DND-41 (cell line): Measurements from ENCODE around the gene HINT3.

Source experiments
- ATAC-seq: fragments of 200-7000 bp; cut with Tn5 transposase; 3 replicates; pipeline ENCODE4 v1.9.1; 2021; ENCODE audit warnings: low read depth; ENCODE audit not compliant: insufficient read depth
- DNase-seq: peaks from one replicate; pipeline ENCODE4 v3.0.0-alpha.2; 2020
- H2AFZ ChIP-seq: 2 replicates; pipeline ENCODE4 v1.6.0; 2012; ENCODE audit warnings: low read depth, low read length
- H3K27ac ChIP-seq: 2 replicates; pipeline ENCODE4 v1.5.1; 2012; ENCODE audit warnings: low read length, inconsistent platforms
- H3K27me3 ChIP-seq: fragments of 200-600 bp; sonication (generic); 2 replicates; pipeline ENCODE4 v1.6.0; 2012; ENCODE audit warnings: low read length, mild to moderate bottlenecking, inconsistent platforms; ENCODE audit not compliant: insufficient read depth, poor library complexity
- H3K36me3 ChIP-seq: 2 replicates; pipeline ENCODE4 v1.5.1; 2012; ENCODE audit warnings: low read length, inconsistent platforms; ENCODE audit not compliant: insufficient read depth
- H3K4me1 ChIP-seq: 2 replicates; pipeline ENCODE4 v1.5.1; 2012; ENCODE audit warnings: mild to moderate bottlenecking, low read length; ENCODE audit not compliant: insufficient read depth
- H3K4me2 ChIP-seq: 2 replicates; pipeline ENCODE4 v1.6.0; 2012; ENCODE audit warnings: mild to moderate bottlenecking, moderate library complexity, low read length, inconsistent platforms; ENCODE audit not compliant: insufficient read depth
- H3K4me3 ChIP-seq, 2 experiments: fragments of 200-600 bp in 1 of 2; shearing (Covaris generic) in 1 of 2; 2 replicates each; pipeline ENCODE4 v1.5.1; 2012 to 2016; ENCODE audit warnings: inconsistent platforms in 2 of 2, low read length in 2 of 2, mild to moderate bottlenecking in 2 of 2, low read depth in 1 of 2, moderate library complexity in 1 of 2
- H3K79me2 ChIP-seq: 2 replicates; pipeline ENCODE4 v1.6.0; 2012; ENCODE audit warnings: low read length, inconsistent platforms; ENCODE audit not compliant: insufficient read depth
- H3K9ac ChIP-seq: 2 replicates; pipeline ENCODE4 v1.6.0; 2012; ENCODE audit warnings: low read depth, mild to moderate bottlenecking, inconsistent platforms, low read length, moderate library complexity
- H3K9me3 ChIP-seq: 2 replicates; pipeline ENCODE4 v1.5.1; 2012; ENCODE audit warnings: low read length, moderate library complexity, mild to moderate bottlenecking, inconsistent platforms; ENCODE audit not compliant: insufficient read depth, severe bottlenecking
- H4K20me1 ChIP-seq: 2 replicates; pipeline ENCODE4 v1.6.0; 2012; ENCODE audit warnings: low read length; ENCODE audit not compliant: insufficient read depth
- EZH2 ChIP-seq: IDR thresholded peaks from 3 replicates; pipeline ENCODE4 v1.6.1; 2012; ENCODE audit warnings: borderline replicate concordance, low read depth, mild to moderate bottlenecking, moderate library complexity, low read length, inconsistent platforms; ENCODE audit not compliant: severe bottlenecking
- TF ChIP-seq, protein P1 (sequence below): IDR thresholded peaks from 2 replicates; pipeline ENCODE4 v1.5.1; 2012; ENCODE audit warnings: borderline replicate concordance, low read length, moderate library complexity, mild to moderate bottlenecking; ENCODE audit not compliant: poor library complexity, severe bottlenecking; ENCODE audit errors: extremely low read depth

HINT3 gene

DNA sequence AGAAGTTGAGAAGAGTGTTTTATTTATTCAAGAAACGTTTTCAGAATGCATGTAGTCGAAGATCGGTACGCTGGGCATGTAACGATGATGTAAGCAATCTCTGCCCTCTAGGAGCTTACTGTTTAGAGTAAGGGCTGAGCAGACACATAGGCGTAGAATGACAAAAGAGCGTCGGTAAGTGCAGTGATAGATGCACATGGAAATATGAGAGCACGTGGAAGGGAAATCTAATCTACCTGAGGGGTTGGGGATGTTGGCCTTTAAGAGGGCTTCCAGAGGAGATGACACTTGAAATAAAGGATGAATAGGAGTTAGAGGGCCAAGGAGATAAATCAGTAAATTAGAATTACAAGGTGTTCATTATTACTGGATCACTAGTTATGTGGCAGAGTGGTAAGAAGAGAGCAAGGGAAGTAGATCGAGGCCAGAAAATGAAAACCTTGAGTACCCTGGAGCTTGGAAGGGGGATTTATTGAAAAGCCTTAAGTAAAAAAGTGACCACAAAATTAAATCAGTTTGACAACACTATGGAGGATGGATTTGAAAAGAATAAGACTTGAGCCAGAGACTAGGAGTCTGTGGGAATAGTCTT is 30.6 kb downstream of the HINT3 start:
- H2AFZ ChIP-seq = peak overlapping the region; percentile 87

DNA sequence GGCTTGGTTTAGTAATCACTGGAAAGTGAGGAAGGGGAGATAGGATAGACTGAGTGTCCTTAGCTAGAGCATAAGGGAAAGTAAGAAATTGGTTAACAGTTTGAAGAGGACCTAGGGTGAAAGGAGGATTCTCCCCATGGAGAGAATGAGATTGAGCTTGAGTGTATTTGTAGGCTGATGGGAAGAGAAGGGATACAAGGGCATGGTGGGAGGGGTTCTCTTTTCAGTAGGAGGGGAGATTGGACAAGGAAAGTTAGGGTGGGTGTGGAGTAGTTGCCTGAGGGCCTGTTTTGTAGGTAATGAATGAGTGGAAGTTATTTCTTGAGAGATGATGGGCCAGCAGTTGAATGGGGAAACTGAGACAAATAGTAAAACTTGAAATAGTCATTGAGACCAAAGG is 31.7 kb downstream of the HINT3 start:
- no peak overlapping the region for H3K27ac ChIP-seq
- no peaks in the 10 kb centered on the region for H3K36me3 ChIP-seq
- H3K4me3 ChIP-seq = no peak overlapping the region
- DNase-seq (no peak), ATAC-seq (no peak)
- no peak overlapping the region for H3K9ac ChIP-seq
- H4K20me1 ChIP-seq = peaks cover 3% of the 10 kb centered on the region; the same call in 1 of the 2 replicates
- peaks cover 23% of the 10 kb centered on the region for H3K79me2 ChIP-seq
- no peaks in the 10 kb centered on the region for H3K27me3 ChIP-seq
- H3K4me1 ChIP-seq = peaks cover 31% of the 10 kb centered on the region
- H3K4me2 ChIP-seq = peak overlapping the region; percentile 68; the same call in 1 of the 2 replicates
- no peak overlapping the region for H2AFZ ChIP-seq
- no peaks in the 10 kb centered on the region for H3K9me3 ChIP-seq
- TF ChIP-seq, protein P1, sequence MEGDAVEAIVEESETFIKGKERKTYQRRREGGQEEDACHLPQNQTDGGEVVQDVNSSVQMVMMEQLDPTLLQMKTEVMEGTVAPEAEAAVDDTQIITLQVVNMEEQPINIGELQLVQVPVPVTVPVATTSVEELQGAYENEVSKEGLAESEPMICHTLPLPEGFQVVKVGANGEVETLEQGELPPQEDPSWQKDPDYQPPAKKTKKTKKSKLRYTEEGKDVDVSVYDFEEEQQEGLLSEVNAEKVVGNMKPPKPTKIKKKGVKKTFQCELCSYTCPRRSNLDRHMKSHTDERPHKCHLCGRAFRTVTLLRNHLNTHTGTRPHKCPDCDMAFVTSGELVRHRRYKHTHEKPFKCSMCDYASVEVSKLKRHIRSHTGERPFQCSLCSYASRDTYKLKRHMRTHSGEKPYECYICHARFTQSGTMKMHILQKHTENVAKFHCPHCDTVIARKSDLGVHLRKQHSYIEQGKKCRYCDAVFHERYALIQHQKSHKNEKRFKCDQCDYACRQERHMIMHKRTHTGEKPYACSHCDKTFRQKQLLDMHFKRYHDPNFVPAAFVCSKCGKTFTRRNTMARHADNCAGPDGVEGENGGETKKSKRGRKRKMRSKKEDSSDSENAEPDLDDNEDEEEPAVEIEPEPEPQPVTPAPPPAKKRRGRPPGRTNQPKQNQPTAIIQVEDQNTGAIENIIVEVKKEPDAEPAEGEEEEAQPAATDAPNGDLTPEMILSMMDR = no peak
- no peak for TF ChIP-seq EZH2

More for the DNA sequence above, 30.6 kb downstream of the HINT3 start:
- Histone ChIP-seq H3K9me3 (no peaks in the 10 kb centered on the region), H3K27ac (no peak overlapping the region; the same call in 1 of the 2 replicates), H3K36me3 (no peaks in the 10 kb centered on the region), H3K4me2 (peak overlapping the region; percentile 68), H3K79me2 (peaks cover 20% of the 10 kb centered on the region), H3K9ac (peak overlapping the region; percentile 52), H3K4me3 (peak overlapping the region; percentile 19 to 75; a peak in 3 of 4 replicates), H3K27me3 (no peaks in the 10 kb centered on the region), H3K4me1 (peaks cover 31% of the 10 kb centered on the region), H4K20me1 (no peaks in the 10 kb centered on the region)
- no peak for DNase-seq
- no peak for TF ChIP-seq EZH2
- TF ChIP-seq, protein P1 = no peak
- no peak for ATAC-seq

- Histone ChIP-seq H3K36me3 (no peaks in the 10 kb centered on the region), H3K9ac (no peak overlapping the region), H2AFZ (no peak overlapping the region), H3K27ac (no peak overlapping the region), H3K79me2 (peaks cover 23% of the 10 kb centered on the region), H3K4me3 (no peak overlapping the region), H3K4me2 (no peak overlapping the region), H3K4me1 (peaks cover 31% of the 10 kb centered on the region), H3K9me3 (no peaks in the 10 kb centered on the region), H3K27me3 (no peaks in the 10 kb centered on the region), H4K20me1 (peaks cover 3% of the 10 kb centered on the region; the same call in 1 of the 2 replicates)
- TF ChIP-seq, protein P1 = no peak
- no peak for TF ChIP-seq EZH2
- no peak for DNase-seq
- ATAC-seq = no peak
These were observed 33.1 kb downstream of the HINT3 start for GRCh38 chr6:125989631-125990030.
